MM.1S (cell line): ENCODE results near the gene OGFOD3.

ENCODE experiments used
- DNase-seq: peaks from one replicate; pipeline ENCODE4 v3.0.0-alpha.2; 2015
- H2AFZ ChIP-seq: fragments of 300-600 bp; sonication (generic); 2 replicates; pipeline ENCODE4 v1.6.0; 2016; ENCODE audit warnings: antibody characterized with exemption, low read length
- H3F3A ChIP-seq: fragments of 300-600 bp; sonication (generic); 2 replicates; pipeline ENCODE4 v1.6.1; 2016; ENCODE audit warnings: mild to moderate bottlenecking, antibody characterized with exemption, low read length, moderate library complexity, mixed read lengths; ENCODE audit not compliant: insufficient read depth
- H3K27ac ChIP-seq: fragments of 300-600 bp; sonication (generic); 2 replicates; pipeline ENCODE4 v1.5.1; 2016; ENCODE audit warnings: mild to moderate bottlenecking, low read length
- H3K27me3 ChIP-seq: fragments of 300-600 bp; sonication (generic); replicated peaks from 2 replicates; pipeline ENCODE4 v1.6.0; 2016; ENCODE audit warnings: low read length; ENCODE audit not compliant: insufficient read depth
- H3K36me3 ChIP-seq: fragments of 300-600 bp; sonication (generic); replicated peaks from 2 replicates; pipeline ENCODE4 v1.6.1; 2016; ENCODE audit warnings: mild to moderate bottlenecking, low read length, mixed read lengths; ENCODE audit not compliant: insufficient read depth
- H3K4me1 ChIP-seq: fragments of 300-600 bp; sonication (generic); 2 replicates; pipeline ENCODE4 v1.6.1; 2016; ENCODE audit warnings: low read length, mixed read lengths
- H3K4me2 ChIP-seq: fragments of 300-600 bp; sonication (generic); 2 replicates; pipeline ENCODE4 v1.6.0; 2016; ENCODE audit warnings: low read depth, low read length
- H3K4me3 ChIP-seq: fragments of 300-600 bp; sonication (generic); 2 replicates; pipeline ENCODE4 v1.5.1; 2016; ENCODE audit warnings: low read length, mixed read lengths
- H3K79me2 ChIP-seq: fragments of 300-600 bp; sonication (generic); 2 replicates; pipeline ENCODE4 v1.6.1; 2016; ENCODE audit warnings: mixed run types, low read length, mixed read lengths
- H3K9ac ChIP-seq: fragments of 300-600 bp; sonication (generic); 2 replicates; pipeline ENCODE4 v1.6.1; 2016; ENCODE audit warnings: low read length, mixed read lengths
- H3K9me2 ChIP-seq: fragments of 300-600 bp; sonication (generic); replicated peaks from 2 replicates; pipeline ENCODE4 v1.6.1; 2016; ENCODE audit warnings: mild to moderate bottlenecking, low read length, mixed read lengths; ENCODE audit not compliant: insufficient read depth
- H3K9me3 ChIP-seq: fragments of 300-600 bp; sonication (generic); replicated peaks from 2 replicates; pipeline ENCODE4 v1.6.1; 2016; ENCODE audit warnings: mild to moderate bottlenecking, low read length, mixed read lengths; ENCODE audit not compliant: insufficient read depth
- H4K20me1 ChIP-seq: fragments of 300-600 bp; sonication (generic); 2 replicates; pipeline ENCODE4 v1.6.1; 2016; ENCODE audit warnings: mild to moderate bottlenecking, low read length, moderate library complexity, mixed read lengths; ENCODE audit not compliant: insufficient read depth
- EZH2 ChIP-seq: fragments of 300-600 bp; sonication (generic); optimal IDR thresholded peaks from 2 replicates; pipeline ENCODE3; 2017; ENCODE audit warnings: low read depth, mild to moderate bottlenecking, antibody characterized with exemption, low read length, mixed read lengths
- EZH2phosphoT487 ChIP-seq: fragments of 300-600 bp; sonication (generic); IDR thresholded peaks from 2 replicates; pipeline ENCODE4 v1.6.1; 2018; ENCODE audit warnings: antibody characterized with exemption, low read length
- TF ChIP-seq, protein P1 (sequence below): fragments of 300-600 bp; sonication (generic); IDR thresholded peaks from 2 replicates; pipeline ENCODE4 v1.5.1; 2016; ENCODE audit warnings: antibody characterized with exemption, low read length, mixed read lengths

Gene OGFOD3

DNA sequence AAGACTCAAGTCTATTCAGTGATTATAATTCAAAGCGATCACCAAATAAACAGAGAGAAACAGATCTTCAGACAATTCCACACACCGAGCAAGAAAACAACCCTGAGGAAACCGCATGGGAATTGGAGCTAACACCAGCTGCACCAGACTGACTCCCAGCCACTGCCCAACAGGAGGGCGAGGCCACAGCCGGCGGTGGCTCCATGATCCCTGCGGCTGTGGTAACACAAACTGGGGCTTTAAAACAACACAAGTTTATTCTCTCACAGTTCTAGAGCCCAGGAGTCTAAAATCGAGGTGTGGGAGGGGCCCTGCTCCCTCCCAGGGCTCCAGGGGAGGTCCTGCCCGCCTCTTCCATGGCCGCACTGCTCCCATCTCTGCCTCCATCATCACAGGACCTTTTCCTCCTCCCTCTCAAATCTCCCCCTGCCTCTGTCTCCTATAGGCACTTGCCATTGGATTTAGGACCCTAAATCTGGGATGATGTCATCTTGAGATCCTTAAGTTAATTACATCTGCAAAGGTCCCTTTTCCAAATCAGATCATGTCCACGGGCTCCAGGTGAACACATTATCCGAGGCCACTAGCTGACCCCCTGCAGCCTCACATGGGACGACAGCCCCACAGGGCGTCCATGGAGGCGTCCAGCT, 10.0 kb downstream of the OGFOD3 start:
- TF ChIP-seq, protein P1, sequence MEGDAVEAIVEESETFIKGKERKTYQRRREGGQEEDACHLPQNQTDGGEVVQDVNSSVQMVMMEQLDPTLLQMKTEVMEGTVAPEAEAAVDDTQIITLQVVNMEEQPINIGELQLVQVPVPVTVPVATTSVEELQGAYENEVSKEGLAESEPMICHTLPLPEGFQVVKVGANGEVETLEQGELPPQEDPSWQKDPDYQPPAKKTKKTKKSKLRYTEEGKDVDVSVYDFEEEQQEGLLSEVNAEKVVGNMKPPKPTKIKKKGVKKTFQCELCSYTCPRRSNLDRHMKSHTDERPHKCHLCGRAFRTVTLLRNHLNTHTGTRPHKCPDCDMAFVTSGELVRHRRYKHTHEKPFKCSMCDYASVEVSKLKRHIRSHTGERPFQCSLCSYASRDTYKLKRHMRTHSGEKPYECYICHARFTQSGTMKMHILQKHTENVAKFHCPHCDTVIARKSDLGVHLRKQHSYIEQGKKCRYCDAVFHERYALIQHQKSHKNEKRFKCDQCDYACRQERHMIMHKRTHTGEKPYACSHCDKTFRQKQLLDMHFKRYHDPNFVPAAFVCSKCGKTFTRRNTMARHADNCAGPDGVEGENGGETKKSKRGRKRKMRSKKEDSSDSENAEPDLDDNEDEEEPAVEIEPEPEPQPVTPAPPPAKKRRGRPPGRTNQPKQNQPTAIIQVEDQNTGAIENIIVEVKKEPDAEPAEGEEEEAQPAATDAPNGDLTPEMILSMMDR, result no peak
- TF ChIP-seq EZH2phosphoT487, result no peak
- TF ChIP-seq EZH2, result no peak
- H3K4me3 ChIP-seq, result no peak overlapping the region
- H3K27me3 ChIP-seq, result no peaks in the 10 kb centered on the region
- H3K9ac ChIP-seq, result no peak overlapping the region
- no peak overlapping the region for H3K4me2 ChIP-seq
- peaks cover 27% of the 10 kb centered on the region for H3K79me2 ChIP-seq
- no peak overlapping the region for H2AFZ ChIP-seq
- H3K36me3 ChIP-seq, result no peaks in the 10 kb centered on the region
- peaks cover 12% of the 10 kb centered on the region for H3F3A ChIP-seq
- no peaks in the 10 kb centered on the region for H3K9me2 ChIP-seq
- no peaks in the 10 kb centered on the region for H3K9me3 ChIP-seq
- H3K4me1 ChIP-seq, result peaks cover 11% of the 10 kb centered on the region
- no peak overlapping the region for H3K27ac ChIP-seq
- DNase-seq, result no peak
- no peaks in the 10 kb centered on the region for H4K20me1 ChIP-seq

DNA sequence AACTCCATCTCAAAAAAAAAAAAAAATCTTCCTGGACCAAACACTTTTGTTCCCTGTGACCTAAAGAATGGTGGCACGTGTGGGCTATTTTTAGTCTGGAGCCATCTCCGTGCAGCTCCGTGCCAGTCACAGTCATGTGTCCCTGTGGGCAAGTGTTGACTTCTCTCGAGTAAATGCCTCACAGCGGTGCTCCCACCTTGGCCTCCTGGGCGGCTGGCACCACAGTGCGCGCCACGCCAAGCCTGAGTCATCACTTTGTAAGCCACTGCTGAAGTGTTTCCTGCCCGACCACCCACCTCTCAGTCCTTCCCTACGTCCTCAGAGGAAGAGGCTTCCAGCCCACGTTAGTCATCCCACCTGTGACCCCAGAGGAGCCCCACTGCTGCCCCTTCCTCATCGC, 11.1 kb downstream of the OGFOD3 start:
- H3K9me3 ChIP-seq, result no peaks in the 10 kb centered on the region
- no peaks in the 10 kb centered on the region for H4K20me1 ChIP-seq
- H3K4me2 ChIP-seq, result no peak overlapping the region
- H3K4me3 ChIP-seq, result no peak overlapping the region
- H3K27me3 ChIP-seq, result no peaks in the 10 kb centered on the region
- no peaks in the 10 kb centered on the region for H3K9me2 ChIP-seq
- H2AFZ ChIP-seq, result no peak overlapping the region
- peaks cover 17% of the 10 kb centered on the region for H3K79me2 ChIP-seq
- DNase-seq, result no peak
- no peak for TF ChIP-seq EZH2phosphoT487
- peaks cover 20% of the 10 kb centered on the region for H3F3A ChIP-seq
- no peak overlapping the region for H3K9ac ChIP-seq
- no peaks in the 10 kb centered on the region for H3K36me3 ChIP-seq
- no peak overlapping the region for H3K27ac ChIP-seq
- H3K4me1 ChIP-seq, result peaks cover 20% of the 10 kb centered on the region

DNA sequence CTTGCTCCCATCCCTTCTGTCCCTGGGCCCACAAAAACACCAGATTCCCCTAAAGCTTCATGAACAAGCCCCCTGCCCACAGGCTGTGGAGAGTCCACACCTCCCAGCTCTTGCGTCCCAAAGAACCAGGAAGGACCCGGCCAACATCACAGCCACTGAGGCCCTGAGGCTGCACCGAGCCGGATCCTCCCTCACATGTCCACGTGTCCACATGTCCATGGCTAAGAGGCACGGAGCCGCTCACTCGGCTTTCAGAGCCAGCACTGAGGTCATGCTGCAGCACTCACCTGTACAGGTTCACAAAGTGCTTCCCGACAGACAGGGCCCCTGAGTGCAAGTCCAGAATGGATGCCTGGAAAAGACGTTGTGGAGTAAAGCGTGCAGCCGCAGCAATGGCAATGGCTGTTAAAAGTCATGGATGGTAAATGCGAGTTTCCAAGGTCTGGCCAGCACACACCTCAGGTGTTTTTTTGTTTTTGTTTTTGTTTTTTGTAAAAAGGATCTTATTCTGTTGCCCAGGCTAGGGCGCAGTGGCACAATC, 12.2 kb downstream of the OGFOD3 start:
- Histone ChIP-seq H3K9ac (no peak overlapping the region), H3K27ac (no peak overlapping the region), H3F3A (peaks cover 20% of the 10 kb centered on the region), H3K9me2 (no peaks in the 10 kb centered on the region), H3K27me3 (no peaks in the 10 kb centered on the region), H2AFZ (no peak overlapping the region), H4K20me1 (no peaks in the 10 kb centered on the region), H3K79me2 (peaks cover 11% of the 10 kb centered on the region; the same call in 1 of the 2 replicates), H3K36me3 (no peaks in the 10 kb centered on the region), H3K4me3 (no peak overlapping the region), H3K9me3 (no peaks in the 10 kb centered on the region), H3K4me1 (peaks cover 25% of the 10 kb centered on the region), H3K4me2 (no peak overlapping the region)
- no peak for DNase-seq
- TF ChIP-seq, protein P1, result no peak
- TF ChIP-seq EZH2phosphoT487 (no peak), EZH2 (no peak)

DNA sequence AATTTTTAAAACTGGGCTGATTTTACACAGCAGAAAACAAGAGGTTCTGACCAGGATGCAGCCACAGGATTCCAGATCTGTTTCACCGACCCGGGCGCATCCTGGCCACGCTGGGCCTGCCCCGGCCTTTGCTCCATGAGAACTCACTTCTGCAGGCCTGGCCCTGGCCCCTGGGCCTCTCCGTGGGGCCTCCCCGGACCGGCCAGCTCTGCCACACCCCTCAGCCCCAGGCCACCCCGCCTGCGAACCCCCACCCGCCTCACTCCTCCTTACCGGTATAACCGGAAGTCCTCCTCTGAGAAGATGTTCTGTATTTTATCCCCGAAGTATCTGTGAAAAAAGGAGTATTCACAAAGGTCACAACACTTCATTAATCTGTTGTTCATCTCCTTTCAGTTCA, 13.3 kb downstream of the OGFOD3 start:
- H3K9me3 ChIP-seq, result no peaks in the 10 kb centered on the region
- H2AFZ ChIP-seq, result no peak overlapping the region
- no peak overlapping the region for H3K4me2 ChIP-seq
- no peaks in the 10 kb centered on the region for H3K36me3 ChIP-seq
- no peaks in the 10 kb centered on the region for H4K20me1 ChIP-seq
- no peaks in the 10 kb centered on the region for H3K9me2 ChIP-seq
- peaks cover 25% of the 10 kb centered on the region for H3F3A ChIP-seq
- TF ChIP-seq EZH2, result no peak
- TF ChIP-seq EZH2phosphoT487, result no peak
- TF ChIP-seq, protein P1, result no peak
- peaks cover 29% of the 10 kb centered on the region for H3K4me1 ChIP-seq
- DNase-seq, result no peak
- H3K79me2 ChIP-seq, result peaks cover 7% of the 10 kb centered on the region; the same call in 1 of the 2 replicates
- no peaks in the 10 kb centered on the region for H3K27me3 ChIP-seq
- no peak overlapping the region for H3K27ac ChIP-seq
- H3K4me3 ChIP-seq, result no peak overlapping the region
- no peak overlapping the region for H3K9ac ChIP-seq
